Measurements from ENCODE around the gene CFAP61. TPM values are rescaled to one million over a fixed set of nuclear protein-coding genes. Genes with fewer than 3 reads are reported as not detected.

CFAP61 gene
- total and polyA plus RNA-seq, 9 of the 15 experiments (the other 6 are each of a cell fraction or from before 2014, with no cell fraction given): 0.11 TPM; not detected in 8

DNA sequence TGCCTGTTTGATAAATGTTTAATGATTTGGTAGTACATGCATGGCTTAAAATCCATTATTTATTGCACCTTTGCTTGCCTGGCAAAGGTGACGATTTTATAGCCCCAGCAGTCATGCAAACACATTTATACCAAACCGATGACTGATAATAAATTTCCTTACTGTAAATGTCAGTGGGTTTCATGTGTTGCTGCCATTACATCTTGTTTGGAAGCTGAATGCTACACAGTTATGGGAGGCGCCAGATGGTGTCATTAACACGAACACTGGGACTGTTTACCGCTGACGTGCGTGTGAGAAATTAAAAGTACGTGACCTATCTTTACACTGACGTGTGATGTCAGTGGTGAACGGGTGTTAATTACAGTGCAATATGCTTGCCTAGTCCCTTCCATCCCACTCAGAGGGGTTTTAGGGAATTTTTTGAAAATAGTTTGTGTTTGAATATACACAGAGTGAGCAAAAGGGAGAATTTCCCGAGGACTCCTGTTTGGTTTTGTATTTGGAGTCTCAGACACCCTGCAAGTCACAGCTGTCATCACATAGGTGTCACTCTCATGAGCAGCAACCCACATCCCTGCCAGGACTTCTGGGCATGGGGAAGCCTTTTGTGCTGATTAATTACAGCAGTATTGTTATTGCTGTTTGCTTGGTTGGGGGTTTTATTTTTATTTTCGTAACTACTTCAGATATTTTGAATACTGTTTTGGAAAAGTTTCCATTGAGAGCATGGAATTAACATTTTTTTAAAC is 163.8 kb downstream of the CFAP61 start (continued):
- TF ChIP-seq, protein P1, sequence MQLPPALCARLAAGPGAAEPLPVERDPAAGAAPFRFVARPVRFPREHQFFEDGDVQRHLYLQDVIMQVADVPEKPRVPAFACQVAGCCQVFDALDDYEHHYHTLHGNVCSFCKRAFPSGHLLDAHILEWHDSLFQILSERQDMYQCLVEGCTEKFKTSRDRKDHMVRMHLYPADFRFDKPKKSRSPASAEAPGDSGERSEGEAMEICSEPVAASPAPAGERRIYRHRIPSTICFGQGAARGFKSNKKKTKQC (CRISPR knock-in tag; IDR thresholded peaks at IDR 0.05): no peak

DNA sequence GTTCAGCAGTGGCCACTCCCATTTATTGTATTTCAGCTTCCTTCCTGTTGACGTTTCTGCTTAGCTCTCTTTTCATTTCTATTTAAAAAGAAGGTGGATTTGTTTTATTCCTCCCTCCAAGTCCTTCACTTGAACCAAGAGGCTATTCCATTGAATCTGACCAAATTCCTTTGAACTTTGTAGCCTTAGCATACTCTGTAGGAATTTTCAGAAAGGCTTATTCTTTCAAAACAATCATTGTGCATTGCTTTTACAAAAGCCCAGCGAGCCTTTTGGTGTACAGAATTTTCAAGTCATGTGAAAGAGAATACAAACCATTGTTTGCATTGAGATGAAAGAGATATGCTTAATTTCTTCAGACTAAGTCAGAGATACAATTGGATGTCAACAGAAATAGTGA is 164.6 kb downstream of the CFAP61 start:
- H3K9me1 ChIP-seq (ENCODE audit: control insufficient read depth, insufficient read depth, low read length): no peaks in the 10 kb centered on the region
- TF ChIP-seq MAFG (tag; conservative IDR thresholded peaks at IDR 0.05): no peak
- DNase-seq (ENCODE audit: extremely low read depth in 1 of 4, low spot score in 3 of 4) (no peak), FAIRE-seq (no peak), ATAC-seq (no peak)
- no peaks in the 10 kb centered on the region for H3K4me1 ChIP-seq (replicated peaks in 1 of 2; ENCODE audit: control insufficient read depth in 2 of 2, insufficient read depth in 2 of 2, low read length in 2 of 2)
- BruUV-seq (replicated peaks): no TSS peak
- no peak overlapping the region for H3K4me2 ChIP-seq (ENCODE audit: insufficient read depth, low read length)
- H3K4me3 ChIP-seq: no peak overlapping the region
- H3K36me3 ChIP-seq (ENCODE audit: control insufficient read depth, insufficient read depth, low read length): no peaks in the 10 kb centered on the region
- no peaks in the 10 kb centered on the region for H3K27me3 ChIP-seq (ENCODE audit: control insufficient read depth in 2 of 2, insufficient read depth in 2 of 2, low read length in 2 of 2)
- H3K27ac ChIP-seq (ENCODE audit: extremely low read depth, low read depth, low read length): no peak overlapping the region
- intact Hi-C loops (cut with micrococcal nuclease) (no loop called here), in situ Hi-C loops (cut with MboI) (no loop called here)
- H3K79me2 ChIP-seq (ENCODE audit: control insufficient read depth, insufficient read depth, low read length): no peaks in the 10 kb centered on the region
- WGBS (ENCODE audit: insufficient coverage, low coverage, missing lambda C conversion rate): 3% methylated on average over 2 of the region's 2 CpGs
- CTCF ChIA-PET (ENCODE audit: low intra/inter-chr PET ratio): no interaction called here
- no peak overlapping the region for H3K9ac ChIP-seq (ENCODE audit: insufficient read depth in 1 of 2, low read depth in 2 of 2, low read length in 2 of 2)
- H3K9me3 ChIP-seq (replicated peaks; ENCODE audit: control insufficient read depth, insufficient read depth, low read depth, low read length): no peaks in the 10 kb centered on the region
- no peaks in the 10 kb centered on the region for H4K20me1 ChIP-seq (replicated peaks; ENCODE audit: control insufficient read depth, insufficient read depth, low read length)
- POLR2A ChIA-PET: no interaction called here
- no peak overlapping the region for H2AFZ ChIP-seq (ENCODE audit: low read depth, low read length)

DNA sequence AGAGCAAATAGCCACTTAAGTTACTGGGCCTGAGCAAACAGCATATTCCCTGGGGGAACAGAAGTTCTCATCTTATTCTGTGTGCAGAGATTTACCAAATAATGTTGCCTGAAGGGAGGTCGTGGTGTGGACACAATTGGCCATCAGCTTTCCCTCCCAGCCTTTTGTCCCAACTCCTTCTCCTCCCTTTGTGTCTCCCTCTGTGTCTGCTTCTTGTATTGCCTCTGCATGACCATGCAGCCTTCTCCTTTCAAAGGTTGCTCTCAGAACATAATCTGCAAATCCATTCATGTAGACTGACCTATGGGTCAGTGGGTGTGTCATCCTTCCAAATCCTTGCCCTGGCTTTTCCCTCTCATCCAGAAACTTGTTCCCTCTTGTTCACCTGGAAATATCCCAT is 165.3 kb downstream of the CFAP61 start:
- no peak for DNase-seq (ENCODE audit: extremely low read depth in 1 of 4, low spot score in 3 of 4)
- H3K4me1 ChIP-seq (replicated peaks in 1 of 2; ENCODE audit: control insufficient read depth in 2 of 2, insufficient read depth in 2 of 2, low read length in 2 of 2): no peaks in the 10 kb centered on the region
- no peak overlapping the region for H3K4me2 ChIP-seq (ENCODE audit: insufficient read depth, low read length)
- no peak overlapping the region for H2AFZ ChIP-seq (ENCODE audit: low read depth, low read length)
- no peak for FAIRE-seq
- no peaks in the 10 kb centered on the region for H3K9me1 ChIP-seq (ENCODE audit: control insufficient read depth, insufficient read depth, low read length)
- intact Hi-C loops (cut with micrococcal nuclease) (no loop called here), in situ Hi-C loops (cut with MboI) (no loop called here)
- ChIA-PET POLR2A (no interaction called here), CTCF (ENCODE audit: low intra/inter-chr PET ratio) (no interaction called here)
- H3K27ac ChIP-seq (ENCODE audit: extremely low read depth, low read depth, low read length): no peak overlapping the region
- H3K9ac ChIP-seq (ENCODE audit: insufficient read depth in 1 of 2, low read depth in 2 of 2, low read length in 2 of 2): no peak overlapping the region
- no peaks in the 10 kb centered on the region for H3K36me3 ChIP-seq (ENCODE audit: control insufficient read depth, insufficient read depth, low read length)
- no peaks in the 10 kb centered on the region for H3K9me3 ChIP-seq (replicated peaks; ENCODE audit: control insufficient read depth, insufficient read depth, low read depth, low read length)
- TF ChIP-seq ZNF830 (CRISPR knock-in tag; IDR thresholded peaks at IDR 0.05) (no peak), SMAD4 (CRISPR knock-in tag; conservative IDR thresholded peaks at IDR 0.05) (no peak), ZNF695 (CRISPR knock-in tag; IDR thresholded peaks at IDR 0.05) (no peak), OTX1 (CRISPR knock-in tag; IDR thresholded peaks at IDR 0.05) (no peak), SMARCA5 (IDR thresholded peaks at IDR 0.05) (no peak), PYGO2 (tag; IDR thresholded peaks at IDR 0.05) (no peak), CBFA2T2 (conservative IDR thresholded peaks at IDR 0.05) (no peak), SMARCB1 (IDR thresholded peaks at IDR 0.05; ENCODE audit: insufficient read length, low read depth) (no peak), RFX7 (CRISPR knock-in tag; IDR thresholded peaks at IDR 0.05) (no peak), HDAC2 (IDR thresholded peaks at IDR 0.05) (no peak), NR2C2 (CRISPR knock-in tag; IDR thresholded peaks at IDR 0.05) (no peak), NR2C2 (tag; IDR thresholded peaks at IDR 0.05) (no peak), SRSF3 (IDR thresholded peaks at IDR 0.05; ENCODE audit: insufficient read depth, low read length) (no peak)
- TF ChIP-seq, protein P2, sequence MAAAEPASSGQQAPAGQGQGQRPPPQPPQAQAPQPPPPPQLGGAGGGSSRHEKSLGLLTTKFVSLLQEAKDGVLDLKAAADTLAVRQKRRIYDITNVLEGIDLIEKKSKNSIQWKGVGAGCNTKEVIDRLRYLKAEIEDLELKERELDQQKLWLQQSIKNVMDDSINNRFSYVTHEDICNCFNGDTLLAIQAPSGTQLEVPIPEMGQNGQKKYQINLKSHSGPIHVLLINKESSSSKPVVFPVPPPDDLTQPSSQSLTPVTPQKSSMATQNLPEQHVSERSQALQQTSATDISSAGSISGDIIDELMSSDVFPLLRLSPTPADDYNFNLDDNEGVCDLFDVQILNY (CRISPR knock-in tag; IDR thresholded peaks at IDR 0.05): no peak
- WGBS (ENCODE audit: insufficient coverage, low coverage, missing lambda C conversion rate): no CpG with 5 or more reads among the region's 1 CpG
- ATAC-seq: no peak
- no peaks in the 10 kb centered on the region for H3K27me3 ChIP-seq (ENCODE audit: control insufficient read depth in 2 of 2, insufficient read depth in 2 of 2, low read length in 2 of 2)
- no peaks in the 10 kb centered on the region for H4K20me1 ChIP-seq (replicated peaks; ENCODE audit: control insufficient read depth, insufficient read depth, low read length)
- no TSS peak for BruUV-seq (replicated peaks)
- H3K79me2 ChIP-seq (ENCODE audit: control insufficient read depth, insufficient read depth, low read length): no peaks in the 10 kb centered on the region
- H3K4me3 ChIP-seq: no peak overlapping the region
